Naive thymus-derived CD8-positive, alpha-beta T cell (primary cell): ENCODE results near the gene TBX6. TPM values are rescaled to one million over a fixed set of nuclear protein-coding genes. Genes with fewer than 3 reads are reported as not detected.

Experiments
- ATAC-seq, 2 donors: fragments of 150-1000 bp; cut with Tn5 transposase in 1 of 2; sonication (Bioruptor Pico), chemical (Tn5 transposase) in 1 of 2; 1 replicate in 1 of 2; 2 replicates in 1 of 2; pipeline ENCODE4 v1.10.0; 2021; ENCODE audit warnings: mild to moderate bottlenecking in 2 of 2, moderate library complexity in 2 of 2
- POLR2A ChIA-PET: fragments of 350-600 bp; sonication (Branson Sonifier 250); formaldehyde crosslinking; loops from one replicate; lab custom pipeline; 2021; ENCODE audit warnings: antibody characterized with exemption; lab: Charles Lee
- DNase-seq, 10 donors: peaks; one replicate each; pipeline versions ENCODE4 v3.0.0 to v3.0.0-alpha.2; 2020 to 2022
- H3K27ac Mint-ChIP-seq, 10 donors: one replicate each; pipeline ENCODE4 v1.8.0; 2020 to 2022; ENCODE audit warnings: mild to moderate bottlenecking in 10 of 10, mixed read lengths in 10 of 10, moderate library complexity in 4 of 10, inconsistent platforms in 1 of 10
- H3K27me3 Mint-ChIP-seq, 5 donors: one replicate each; pipeline ENCODE4 v1.8.0; 2021 to 2022; ENCODE audit warnings: mixed read lengths in 5 of 5
- H3K36me3 Mint-ChIP-seq, 3 donors: one replicate each; pipeline ENCODE4 v1.8.0; 2020 to 2022; ENCODE audit warnings: mixed read lengths in 3 of 3, mild to moderate bottlenecking in 2 of 3, inconsistent platforms in 1 of 3
- H3K4me1 Mint-ChIP-seq, 4 donors: one replicate each; pipeline ENCODE4 v1.8.0; 2021 to 2022; ENCODE audit warnings: mixed read lengths in 4 of 4
- H3K4me3 Mint-ChIP-seq, 10 donors: one replicate each; pipeline ENCODE4 v1.8.0; 2020 to 2022; ENCODE audit warnings: mild to moderate bottlenecking in 10 of 10, mixed read lengths in 10 of 10, moderate library complexity in 6 of 10, inconsistent platforms in 1 of 10
- H3K9me3 Mint-ChIP-seq, 9 donors: one replicate each; pipeline ENCODE4 v1.8.0; 2020 to 2022; ENCODE audit warnings: mixed read lengths in 9 of 9, mild to moderate bottlenecking in 3 of 9, inconsistent platforms in 1 of 9, moderate library complexity in 1 of 9
- polyA plus RNA-seq, 3 donors: library from polyadenylated mRNA; unstranded; fragments of 300-500 nt; fragmentation: Illumina TruSeq; gene quantifications; one replicate each; pipeline ENCODE4 v1.2.3, GENCODE V29; 2021
- total RNA-seq, 8 experiments: library from RNA in 2 of 8; stranded (reverse) in 2 of 8; gene quantifications; one replicate each; pipeline ENCODE4 v1.2.3 and lab custom pipeline; 2021 to 2026

The TBX6 gene
- total and polyA plus RNA-seq, 5 experiments from 2014 or later, result 0.15 to 2.5 (median 0.25) TPM

DNA sequence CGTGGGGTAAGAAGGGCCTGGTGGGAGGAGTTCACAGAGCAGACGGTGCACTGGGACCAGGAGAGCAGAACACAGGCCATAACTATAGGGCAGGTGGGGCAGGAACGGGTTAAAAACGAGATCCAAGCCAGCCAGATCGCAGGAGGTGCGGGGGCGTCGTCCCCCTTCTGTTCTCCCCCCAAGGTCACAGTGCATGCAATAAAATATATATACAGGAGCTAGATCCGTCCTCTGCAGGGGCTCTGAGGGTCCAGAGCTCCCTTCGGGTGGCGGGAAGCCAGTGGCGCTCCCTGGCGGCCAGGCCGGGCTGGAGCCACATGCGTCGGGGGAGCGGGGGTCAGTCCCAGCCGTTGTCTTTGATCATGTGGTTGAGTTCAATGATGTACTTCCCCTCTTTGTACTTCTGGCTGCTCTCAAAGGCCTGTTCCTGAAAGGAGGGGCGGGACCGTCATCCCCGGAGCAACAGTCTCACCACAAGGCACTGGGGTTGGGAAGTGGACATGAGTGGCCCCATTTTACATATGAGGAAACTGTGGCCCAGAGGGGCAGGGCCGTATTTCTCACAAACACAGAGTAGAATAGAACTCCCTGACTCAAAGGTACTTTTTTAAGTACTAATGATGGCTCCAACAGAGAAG lies 768 bp upstream of the TBX6 start:
- peak overlapping the region; percentile 88 to 98 (median 94) for H3K27ac Mint-ChIP-seq
- H3K36me3 Mint-ChIP-seq, result peaks cover under 1 to 24% (median 13%) of the 10 kb centered on the region in 3 donors
- H3K9me3 Mint-ChIP-seq, result peaks cover 0 to 15% (median 9%) of the 10 kb centered on the region in 9 donors
- peak in 8 of 10 donors; percentile 45 to 75 (median 58) for DNase-seq
- POLR2A ChIA-PET, result interaction anchor here (0.5 to 9.0 kb wide), 16 partner anchors 11 to 386 kb away, joined by 3 to 320 read pairs (median 10); partner anchors contain the start of genes ALDOA, CORO1A, GDPD3 and MAPK3
- ATAC-seq, result peak in 1 of 2 donors; percentile 34
- peaks cover 30 to 63% (median 56%) of the 10 kb centered on the region in 4 donors for H3K4me1 Mint-ChIP-seq
- peak overlapping the region; percentile 80 to 93 (median 91) for H3K4me3 Mint-ChIP-seq
- no peaks in the 10 kb centered on the region for H3K27me3 Mint-ChIP-seq

DNA sequence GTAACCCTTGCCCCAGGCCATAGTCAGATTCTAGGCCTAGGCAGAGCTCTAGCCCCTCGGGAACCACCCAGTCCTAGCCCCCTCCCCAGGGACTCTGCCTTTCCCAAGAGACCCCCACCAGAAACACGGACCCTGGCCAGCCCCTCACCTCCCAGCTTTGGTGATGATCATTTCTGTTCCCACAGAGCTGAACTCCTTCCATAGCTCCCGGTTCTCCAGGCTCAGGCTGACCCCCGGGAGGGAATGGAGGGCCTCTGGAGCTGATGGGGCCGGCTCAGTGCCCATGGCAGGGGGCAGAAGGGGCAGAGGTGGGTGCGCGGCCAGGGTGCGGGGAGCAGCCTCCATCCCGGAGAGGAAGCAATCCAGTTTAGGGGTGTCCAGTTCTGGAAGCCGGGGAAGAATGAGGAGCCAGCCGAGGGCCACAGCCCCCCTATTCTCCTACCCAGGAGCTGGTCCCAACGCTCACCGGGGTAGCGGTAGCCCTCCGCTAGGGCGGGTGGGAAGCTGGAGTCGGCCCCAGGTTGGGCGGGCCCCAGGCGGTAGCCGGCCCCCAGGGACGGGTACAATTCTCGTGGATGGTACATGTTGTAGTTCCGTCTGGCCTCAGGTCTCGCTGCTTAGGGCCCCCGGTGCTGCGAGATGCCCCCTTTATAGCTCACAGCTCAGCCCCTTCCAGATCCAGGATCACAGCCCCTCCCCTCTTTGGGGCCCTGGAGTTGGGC lies 953 bp downstream of the TBX6 start:
- ATAC-seq (no peak), DNase-seq (no peak)
- Mint-ChIP-seq H3K4me1 (peaks cover 30 to 63% (median 55%) of the 10 kb centered on the region in 4 donors), H3K36me3 (peaks cover 0 to 24% (median 10%) of the 10 kb centered on the region in 3 donors), H3K9me3 (peaks cover 0 to 2% (median 0%) of the 10 kb centered on the region in 9 donors), H3K27ac (peak overlapping the region; percentile 16 to 94 (median 90)), H3K4me3 (peak overlapping the region in 9 of 10 donors; percentile 64 to 87 (median 74)), H3K27me3 (no peaks in the 10 kb centered on the region)
- POLR2A ChIA-PET, result interaction anchor here (0.6 to 9.0 kb wide), 22 partner anchors 8 to 443 kb away, joined by 3 to 320 read pairs (median 6); partner anchors contain the start of genes ALDOA, CORO1A, PPP4C and SEPTIN1

DNA sequence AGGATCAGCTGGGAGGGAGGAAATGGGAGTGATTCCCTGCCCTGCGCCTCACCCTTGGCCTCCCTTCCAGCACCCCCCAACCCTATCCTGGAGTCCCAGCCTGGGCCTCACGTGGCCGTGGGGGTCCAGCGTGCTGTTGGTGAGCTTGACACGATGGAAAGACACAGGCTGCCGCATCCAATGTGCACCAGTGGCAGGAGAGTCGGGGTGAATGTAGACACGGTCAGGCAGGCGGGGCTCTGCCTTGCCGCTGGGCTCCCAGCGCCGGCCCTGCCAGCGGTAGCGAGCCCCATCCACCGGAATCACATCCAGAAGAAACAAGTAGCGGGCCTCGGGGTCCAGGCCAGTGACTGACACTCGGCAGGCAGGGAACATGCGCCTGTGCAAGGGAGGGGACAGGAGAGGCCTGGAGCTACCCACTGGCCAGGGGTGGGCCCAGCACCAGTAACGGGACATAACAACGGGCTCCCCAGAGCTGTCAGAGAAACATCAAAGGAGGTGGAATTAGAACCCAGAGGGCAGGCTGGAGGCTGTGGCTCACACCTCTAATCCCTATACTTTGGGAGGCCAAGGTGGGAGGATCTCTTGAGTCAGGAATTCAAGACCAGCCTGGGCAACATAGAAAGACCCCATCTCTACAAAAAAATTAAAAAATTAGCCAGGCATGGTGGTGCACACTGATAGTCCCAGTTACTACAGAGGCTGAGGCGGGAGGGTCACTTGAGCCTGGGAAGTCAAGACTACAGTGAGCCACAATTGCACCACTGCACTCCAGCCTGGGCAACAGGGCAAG lies 2.7 kb downstream of the TBX6 start:
- DNase-seq (no peak), ATAC-seq (no peak)
- POLR2A ChIA-PET, result interaction anchor here (0.6 to 9.0 kb wide), 8 partner anchors 14 to 614 kb away, joined by 3 to 320 read pairs (median 9); partner anchors contain the start of genes ALDOA, CORO1A, PPP4C and ZNF689
- peaks cover 22 to 47% (median 43%) of the 10 kb centered on the region in 4 donors for H3K4me1 Mint-ChIP-seq
- peaks cover 0 to 20% (median 1%) of the 10 kb centered on the region in 3 donors for H3K36me3 Mint-ChIP-seq
- peak overlapping the region in 7 of 10 donors; percentile 25 to 92 (median 88) for H3K27ac Mint-ChIP-seq
- peak overlapping the region in 3 of 10 donors; percentile 18 to 73 (median 52) for H3K4me3 Mint-ChIP-seq
- no peaks in the 10 kb centered on the region for H3K27me3 Mint-ChIP-seq
- H3K9me3 Mint-ChIP-seq, result no peaks in the 10 kb centered on the region

DNA sequence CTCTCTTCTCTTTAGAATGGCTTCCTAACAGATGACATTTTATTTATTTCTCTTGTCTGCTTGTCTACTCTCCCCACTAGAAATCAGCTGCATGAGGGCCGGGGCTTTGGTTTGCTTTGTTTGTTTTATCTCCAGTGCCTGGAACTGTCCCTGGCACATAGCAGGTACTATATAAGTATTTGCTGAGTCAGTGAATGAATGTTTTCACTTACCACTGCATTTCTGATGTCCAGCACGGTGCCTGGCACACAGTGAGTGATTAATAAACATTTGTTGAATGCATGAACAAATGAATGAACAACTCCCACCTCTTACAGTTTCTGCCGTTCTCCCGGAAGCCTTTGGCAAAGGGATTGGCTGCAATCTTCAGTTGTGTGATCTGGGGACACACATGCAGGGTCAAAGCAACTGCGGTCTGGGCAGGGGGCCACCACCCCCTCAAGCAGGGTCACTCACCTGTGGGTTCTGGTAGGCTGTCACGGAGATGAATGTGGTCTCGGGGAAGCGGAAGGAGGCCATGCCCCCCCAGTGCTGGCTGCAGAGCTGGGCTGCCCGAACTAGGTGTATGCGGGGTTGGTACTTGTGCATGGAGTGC lies 3.4 kb downstream of the TBX6 start:
- ATAC-seq (no peak), DNase-seq (no peak)
- Mint-ChIP-seq H3K27ac (peak overlapping the region in 8 of 10 donors; percentile 46 to 90 (median 72)), H3K36me3 (peaks cover 0 to 23% (median 0%) of the 10 kb centered on the region in 3 donors), H3K27me3 (no peaks in the 10 kb centered on the region), H3K4me1 (peaks cover 22 to 45% (median 38%) of the 10 kb centered on the region in 4 donors), H3K9me3 (no peaks in the 10 kb centered on the region), H3K4me3 (peak overlapping the region in 1 of 10 donors; percentile 38)
- POLR2A ChIA-PET, result interaction anchor here (0.6 to 9.0 kb wide), 4 partner anchors 14 to 97 kb away, joined by 3 to 320 read pairs (median 160); partner anchors contain the start of genes ALDOA, CORO1A and PPP4C

DNA sequence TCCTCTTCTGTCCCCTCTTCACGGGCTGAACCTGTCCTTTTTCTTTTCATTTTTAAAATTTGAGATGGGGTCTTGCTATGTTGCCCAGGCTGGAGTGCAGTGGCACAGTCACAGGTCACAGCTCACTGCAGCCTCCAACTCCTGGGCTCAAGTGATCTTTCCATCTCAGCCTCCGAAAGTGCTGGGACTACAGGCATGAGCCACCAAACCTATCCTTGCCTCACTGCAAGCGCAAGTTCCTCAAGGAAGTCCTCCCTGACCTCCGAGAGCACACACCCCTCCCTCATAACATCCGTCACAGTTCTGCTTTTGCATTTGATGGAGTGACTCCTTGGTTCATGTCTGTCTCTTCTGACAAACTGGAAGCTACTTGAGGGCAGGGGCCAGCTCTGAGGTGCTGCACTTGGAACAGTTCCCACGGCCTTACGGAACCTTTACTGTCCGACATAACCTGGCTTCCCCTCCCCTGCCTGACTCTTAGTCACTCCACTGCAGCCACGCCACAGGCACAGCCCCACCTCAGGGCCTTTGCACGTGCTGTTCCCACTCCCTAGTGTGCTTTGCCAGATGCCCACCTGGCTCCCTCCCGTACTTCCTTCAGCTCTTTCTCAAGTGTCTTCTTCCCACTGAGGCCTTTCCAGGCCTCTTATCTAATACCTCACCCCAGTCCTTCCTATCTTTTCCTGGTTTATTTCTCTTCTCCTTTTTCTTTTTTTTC lies 4.4 kb downstream of the TBX6 start:
- POLR2A ChIA-PET, result interaction anchor here (0.9 to 8.5 kb wide), 4 partner anchors 8 to 20 kb away, joined by 3 to 127 read pairs (median 4); partner anchors contain the start of genes PPP4C and YPEL3
- peak overlapping the region in 6 of 10 donors; percentile 26 to 83 (median 44) for H3K27ac Mint-ChIP-seq
- ATAC-seq (no peak), DNase-seq (no peak)
- no peaks in the 10 kb centered on the region for H3K27me3 Mint-ChIP-seq
- peaks cover 0 to 27% (median 0%) of the 10 kb centered on the region in 3 donors for H3K36me3 Mint-ChIP-seq
- peaks cover 22 to 37% (median 30%) of the 10 kb centered on the region in 4 donors for H3K4me1 Mint-ChIP-seq
- H3K4me3 Mint-ChIP-seq, result no peak overlapping the region
- no peaks in the 10 kb centered on the region for H3K9me3 Mint-ChIP-seq

DNA sequence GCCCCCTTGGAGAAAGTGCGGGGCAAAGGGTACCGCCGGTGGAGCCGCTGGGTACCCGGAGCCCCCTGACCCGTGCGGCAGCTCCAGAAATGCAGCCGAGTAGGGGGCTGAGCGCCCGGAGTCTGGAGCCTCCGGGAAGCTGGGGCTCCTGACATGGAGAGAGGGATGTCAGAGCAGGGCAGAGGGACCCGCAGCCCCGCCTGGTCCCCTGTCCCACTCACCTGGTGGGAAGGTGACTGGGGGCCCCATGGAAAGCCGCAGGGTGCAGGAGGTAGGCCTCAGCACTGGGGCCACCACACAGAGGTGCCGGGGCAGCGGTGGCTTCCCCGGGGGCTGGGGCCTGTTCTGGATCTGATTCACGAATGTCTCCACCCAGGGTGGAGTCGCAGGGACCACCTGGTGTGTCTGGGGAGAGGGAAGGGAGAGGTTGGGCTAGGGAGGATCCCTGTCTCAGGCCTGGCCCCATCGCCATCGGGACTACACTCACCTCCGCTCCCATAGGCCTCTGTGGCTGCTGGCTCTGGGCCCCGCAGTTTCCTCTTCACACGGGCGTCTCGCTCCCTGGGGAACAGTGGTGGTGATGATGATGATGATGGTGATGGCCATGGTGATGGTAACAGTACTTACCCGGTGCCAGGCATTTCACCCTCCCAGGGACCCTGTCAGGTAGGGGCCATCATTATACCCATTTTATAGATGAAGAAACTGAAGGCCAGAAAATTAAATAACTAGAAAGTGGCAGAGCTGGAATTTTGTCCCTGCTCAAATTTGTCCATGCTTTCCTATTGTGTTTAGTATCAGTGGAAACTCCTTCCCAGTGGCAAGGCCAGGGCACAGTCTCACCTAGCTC lies 5.2 kb downstream of the TBX6 start:
- POLR2A ChIA-PET, result interaction anchor here (0.9 to 1.9 kb wide), 3 partner anchors 9 to 19 kb away, joined by 3 to 4 read pairs (median 3); partner anchors contain the start of gene YPEL3
- H3K36me3 Mint-ChIP-seq, result peaks cover 0 to 32% (median 2%) of the 10 kb centered on the region in 3 donors
- no peak overlapping the region for H3K4me3 Mint-ChIP-seq
- H3K9me3 Mint-ChIP-seq, result no peaks in the 10 kb centered on the region
- no peak for ATAC-seq
- peak overlapping the region in 4 of 10 donors; percentile 10 to 83 (median 32) for H3K27ac Mint-ChIP-seq
- H3K27me3 Mint-ChIP-seq, result no peaks in the 10 kb centered on the region
- H3K4me1 Mint-ChIP-seq, result peaks cover 20 to 30% (median 25%) of the 10 kb centered on the region in 4 donors
- DNase-seq, result no peak

DNA sequence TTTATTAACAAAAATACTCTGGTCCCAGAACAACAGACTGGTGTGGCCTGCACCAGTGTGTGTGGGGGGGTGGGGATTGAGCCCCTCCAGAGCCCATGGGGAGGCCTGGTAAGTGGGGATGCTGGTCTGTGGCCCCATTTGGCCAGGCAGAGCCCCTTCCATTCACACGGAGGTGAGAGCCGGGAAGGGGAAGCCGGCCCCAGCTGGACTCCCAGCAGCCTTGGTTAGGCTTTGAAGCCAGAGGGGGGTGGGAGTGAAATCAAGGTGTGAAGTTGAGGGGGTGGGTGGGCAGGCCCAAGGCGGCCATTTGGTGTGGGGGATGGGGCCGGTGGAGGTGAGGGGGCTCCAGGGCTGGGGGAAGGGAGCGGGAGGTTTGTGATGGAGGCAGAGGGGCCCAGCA lies 5.9 kb downstream of the TBX6 start:
- POLR2A ChIA-PET, result interaction anchor here (1.4 to 1.9 kb wide), 2 partner anchors 10 to 19 kb away, joined by 4 read pairs; partner anchors contain the start of gene YPEL3
- H3K36me3 Mint-ChIP-seq, result peaks cover 0 to 38% (median 2%) of the 10 kb centered on the region in 3 donors
- ATAC-seq, result no peak
- DNase-seq, result no peak
- H3K9me3 Mint-ChIP-seq, result no peaks in the 10 kb centered on the region
- peaks cover 20 to 28% (median 24%) of the 10 kb centered on the region in 4 donors for H3K4me1 Mint-ChIP-seq
- no peak overlapping the region for H3K4me3 Mint-ChIP-seq
- H3K27ac Mint-ChIP-seq, result peak overlapping the region in 1 of 10 donors; percentile 80
- H3K27me3 Mint-ChIP-seq, result no peaks in the 10 kb centered on the region

DNA sequence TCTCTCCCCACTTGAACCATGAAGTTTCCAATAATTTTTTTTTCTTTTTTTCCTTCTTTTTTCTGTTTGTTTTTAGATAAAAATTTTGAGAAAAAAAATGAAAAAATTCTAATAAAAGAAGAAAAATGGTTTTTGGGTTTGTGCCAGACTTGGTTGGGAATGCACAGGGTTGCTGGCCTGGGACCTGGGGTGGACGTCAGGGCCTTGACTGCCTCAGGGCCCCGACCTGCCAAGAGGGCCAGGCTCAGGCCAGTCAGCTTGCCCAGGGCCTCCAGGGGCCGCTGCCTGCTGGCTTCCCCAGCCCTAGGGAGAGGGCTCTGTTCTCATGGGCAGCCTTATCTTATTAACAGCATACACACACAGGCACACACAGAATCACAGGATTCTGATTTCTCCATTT lies 6.5 kb downstream of the TBX6 start:
- H3K4me1 Mint-ChIP-seq, result peaks cover 16 to 24% (median 20%) of the 10 kb centered on the region in 4 donors
- no peaks in the 10 kb centered on the region for H3K9me3 Mint-ChIP-seq
- H3K27me3 Mint-ChIP-seq, result no peaks in the 10 kb centered on the region
- POLR2A ChIA-PET, result interaction anchor here (0.7 to 1.4 kb wide), 3 partner anchors 11 to 18 kb away, joined by 3 to 4 read pairs (median 4); partner anchors contain the start of gene YPEL3
- no peak for DNase-seq
- ATAC-seq, result no peak
- peaks cover 0 to 41% (median 2%) of the 10 kb centered on the region in 3 donors for H3K36me3 Mint-ChIP-seq
- peak overlapping the region in 2 of 10 donors; percentile 36 to 80 for H3K27ac Mint-ChIP-seq
- no peak overlapping the region for H3K4me3 Mint-ChIP-seq

DNA sequence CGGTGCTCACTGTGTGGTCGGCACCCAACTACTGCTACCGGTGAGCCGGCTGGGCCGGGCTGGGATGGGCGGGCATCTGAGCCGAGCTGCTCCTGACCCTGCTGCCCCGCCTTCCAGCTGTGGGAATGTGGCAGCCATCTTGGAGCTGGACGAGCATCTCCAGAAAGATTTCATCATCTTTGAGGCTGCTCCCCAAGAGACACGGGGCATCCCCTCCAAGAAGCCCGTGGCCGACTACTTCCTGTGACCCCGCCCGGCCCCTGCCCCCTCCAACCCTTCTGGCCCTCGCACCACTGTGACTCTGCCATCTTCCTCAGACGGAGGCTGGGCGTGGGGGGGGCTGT lies 6.9 kb downstream of the TBX6 start:
- ATAC-seq, result no peak
- Mint-ChIP-seq H3K36me3 (peaks cover 0 to 43% (median 2%) of the 10 kb centered on the region in 3 donors), H3K4me3 (no peak overlapping the region), H3K4me1 (peaks cover 12 to 21% (median 16%) of the 10 kb centered on the region in 4 donors), H3K27ac (no peak overlapping the region), H3K9me3 (no peaks in the 10 kb centered on the region), H3K27me3 (no peaks in the 10 kb centered on the region)
- POLR2A ChIA-PET, result interaction anchor here (0.7 to 1.4 kb wide), 3 partner anchors 11 to 18 kb away, joined by 3 to 4 read pairs (median 4); partner anchors contain the start of gene YPEL3
- no peak for DNase-seq
